A673 (cell line): Measurements from ENCODE around the gene RIPOR2. TPM values are rescaled to one million over a fixed set of nuclear protein-coding genes. Genes with fewer than 3 reads are reported as not detected.

Source experiments
- BruUV-seq: library from RNA; stranded (reverse); fragments of 400-500 nt; replicated peaks from 2 replicates; lab custom pipeline; 2021; lab: Mats Ljungman, UMichigan
- CTCF ChIA-PET: fragments of 300-600 bp; sonication (Branson Sonifier 250); formaldehyde crosslinking; loops from one replicate; lab custom pipeline; 2022; ENCODE audit warnings: antibody characterized with exemption; lab: Charles Lee
- POLR2A ChIA-PET: fragments of 300-600 bp; sonication (Branson Sonifier 250); formaldehyde crosslinking; loops from one replicate; lab custom pipeline; 2022; ENCODE audit warnings: antibody characterized with exemption; ENCODE audit not compliant: low non-redundant PET; lab: Charles Lee
- DNase-seq: peaks from one replicate; pipeline ENCODE4 v3.0.0-alpha.2; 2015; ENCODE audit warnings: low spot score
- H3K27ac ChIP-seq: fragments of 200-600 bp; sonication (generic); 2 replicates; pipeline ENCODE4 v1.5.1; 2016; ENCODE audit warnings: mixed run types, low read depth, mild to moderate bottlenecking, mixed read lengths, antibody characterized with exemption, low read length; ENCODE audit not compliant: poor library complexity, severe bottlenecking
- H3K27me3 ChIP-seq: fragments of 200-600 bp; sonication (generic); replicated peaks from 2 replicates; pipeline ENCODE4 v1.6.1; 2017; ENCODE audit warnings: mixed run types, low read depth, mild to moderate bottlenecking, mixed read lengths, antibody characterized with exemption, low read length; ENCODE audit not compliant: insufficient read depth, poor library complexity
- H3K36me3 ChIP-seq: fragments of 200-600 bp; sonication (generic); 2 replicates; pipeline ENCODE4 v1.6.1; 2016; ENCODE audit warnings: mixed run types, mild to moderate bottlenecking, mixed read lengths, antibody characterized with exemption, low read length; ENCODE audit not compliant: insufficient read depth, poor library complexity, severe bottlenecking
- H3K4me1 ChIP-seq: fragments of 200-600 bp; sonication (generic); 2 replicates; pipeline ENCODE4 v1.6.1; 2017; ENCODE audit warnings: mixed run types, mild to moderate bottlenecking, mixed read lengths, antibody characterized with exemption, low read length; ENCODE audit not compliant: insufficient read depth, poor library complexity, severe bottlenecking
- H3K4me3 ChIP-seq: fragments of 200-600 bp; sonication (generic); 2 replicates; pipeline ENCODE4 v1.5.1; 2016; ENCODE audit warnings: low read depth, mixed run types, mild to moderate bottlenecking, mixed read lengths, low read length; ENCODE audit not compliant: poor library complexity, severe bottlenecking
- H3K9me3 ChIP-seq: fragments of 200-600 bp; sonication (generic); 2 replicates; pipeline ENCODE4 v1.6.1; 2016; ENCODE audit warnings: mixed run types, low read depth, mild to moderate bottlenecking, mixed read lengths, antibody characterized with exemption, low read length; ENCODE audit not compliant: poor library complexity, severe bottlenecking
- EZH2 ChIP-seq: fragments of 200-600 bp; sonication (generic); IDR thresholded peaks from 2 replicates; pipeline ENCODE4 v1.6.1; 2017; ENCODE audit warnings: borderline replicate concordance, low read depth, mild to moderate bottlenecking, mixed read lengths, antibody characterized with exemption, low read length; ENCODE audit not compliant: poor library complexity, severe bottlenecking
- intact Hi-C: fragments of 100-400 bp; cut with micrococcal nuclease; formaldehyde crosslinking; loops from one replicate; pipeline ENCODE4 v1.10.0; 2022; ENCODE audit not compliant: unreplicated experiment
- total RNA-seq: library from RNA; stranded (reverse); gene quantifications from 2 replicates; pipeline ENCODE4 v1.2.3, GENCODE V29; 2021
- TF ChIP-seq, protein P1 (sequence below): fragments of 300-800, 200-600 bp; sonication (generic); conservative IDR thresholded peaks from 2 replicates; pipeline ENCODE4 v1.5.1; 2017; ENCODE audit warnings: low read depth, mild to moderate bottlenecking, antibody characterized with exemption, low read length, moderate library complexity, mixed read lengths

Gene RIPOR2
- total RNA-seq, 1 experiment from 2014 or later, result 0.17 TPM

DNA sequence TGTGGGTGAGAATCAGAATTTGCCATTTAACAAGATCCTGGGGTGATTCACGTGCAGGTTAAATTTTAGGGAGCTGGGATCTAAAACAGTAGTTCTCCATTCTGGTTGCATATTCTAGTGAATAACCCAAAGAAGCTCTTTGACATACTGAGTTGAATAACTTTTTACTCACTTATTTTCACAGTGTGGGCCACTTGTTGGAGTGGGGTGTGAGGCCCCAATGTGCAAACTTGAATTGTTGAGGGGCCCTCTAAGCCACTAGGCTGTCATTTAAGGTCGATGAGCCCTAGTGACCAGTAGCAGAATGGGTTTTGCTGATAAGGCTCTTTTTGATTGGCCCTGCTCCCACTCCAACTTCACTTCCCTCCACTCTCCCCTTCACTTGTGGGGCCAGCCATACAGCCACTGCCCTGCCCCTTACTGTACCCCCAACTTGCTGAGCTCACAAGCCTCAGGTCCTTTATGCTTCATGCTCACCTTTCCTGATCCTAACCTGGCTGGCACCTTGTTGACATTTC, 33.6 kb upstream of the RIPOR2 start:
- peaks cover 4% of the 10 kb centered on the region for H3K4me1 ChIP-seq
- H3K27me3 ChIP-seq, result no peaks in the 10 kb centered on the region
- ChIA-PET POLR2A (no interaction called here), CTCF (no interaction called here)
- no TSS peak for BruUV-seq
- no peak for DNase-seq
- TF ChIP-seq, protein P1, sequence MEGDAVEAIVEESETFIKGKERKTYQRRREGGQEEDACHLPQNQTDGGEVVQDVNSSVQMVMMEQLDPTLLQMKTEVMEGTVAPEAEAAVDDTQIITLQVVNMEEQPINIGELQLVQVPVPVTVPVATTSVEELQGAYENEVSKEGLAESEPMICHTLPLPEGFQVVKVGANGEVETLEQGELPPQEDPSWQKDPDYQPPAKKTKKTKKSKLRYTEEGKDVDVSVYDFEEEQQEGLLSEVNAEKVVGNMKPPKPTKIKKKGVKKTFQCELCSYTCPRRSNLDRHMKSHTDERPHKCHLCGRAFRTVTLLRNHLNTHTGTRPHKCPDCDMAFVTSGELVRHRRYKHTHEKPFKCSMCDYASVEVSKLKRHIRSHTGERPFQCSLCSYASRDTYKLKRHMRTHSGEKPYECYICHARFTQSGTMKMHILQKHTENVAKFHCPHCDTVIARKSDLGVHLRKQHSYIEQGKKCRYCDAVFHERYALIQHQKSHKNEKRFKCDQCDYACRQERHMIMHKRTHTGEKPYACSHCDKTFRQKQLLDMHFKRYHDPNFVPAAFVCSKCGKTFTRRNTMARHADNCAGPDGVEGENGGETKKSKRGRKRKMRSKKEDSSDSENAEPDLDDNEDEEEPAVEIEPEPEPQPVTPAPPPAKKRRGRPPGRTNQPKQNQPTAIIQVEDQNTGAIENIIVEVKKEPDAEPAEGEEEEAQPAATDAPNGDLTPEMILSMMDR, result no peak
- TF ChIP-seq EZH2, result no peak
- H3K4me3 ChIP-seq, result no peak overlapping the region
- intact Hi-C loops, result no loop called here
- no peaks in the 10 kb centered on the region for H3K9me3 ChIP-seq
- no peaks in the 10 kb centered on the region for H3K36me3 ChIP-seq
- H3K27ac ChIP-seq, result no peak overlapping the region

DNA sequence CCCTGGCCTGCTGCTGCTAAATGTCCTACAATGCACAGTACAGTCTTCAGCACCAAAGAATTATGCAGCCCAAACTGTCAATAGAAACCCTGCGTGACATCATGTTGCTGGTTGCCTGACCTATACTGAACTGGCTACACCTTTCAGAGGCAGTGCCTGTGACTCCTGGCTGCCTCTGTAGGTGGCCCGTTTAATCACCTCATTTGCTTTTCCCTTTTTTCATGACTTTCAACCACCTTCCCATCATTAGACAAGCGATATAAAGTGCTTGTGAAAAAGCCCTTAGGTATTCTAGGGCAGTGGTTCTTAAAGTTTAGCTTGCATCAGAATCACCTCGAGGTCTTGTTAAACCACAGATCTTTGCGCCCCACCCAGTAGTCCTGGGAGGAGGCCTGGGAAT, 33.0 kb upstream of the RIPOR2 start:
- no peak for TF ChIP-seq EZH2
- TF ChIP-seq, protein P1, result no peak
- Histone ChIP-seq H3K4me1 (peaks cover 4% of the 10 kb centered on the region), H3K27me3 (no peaks in the 10 kb centered on the region), H3K9me3 (no peaks in the 10 kb centered on the region), H3K27ac (no peak overlapping the region), H3K36me3 (no peaks in the 10 kb centered on the region), H3K4me3 (no peak overlapping the region)
- ChIA-PET POLR2A (no interaction called here), CTCF (no interaction called here)
- no TSS peak for BruUV-seq
- DNase-seq, result no peak
- intact Hi-C loops, result no loop called here

DNA sequence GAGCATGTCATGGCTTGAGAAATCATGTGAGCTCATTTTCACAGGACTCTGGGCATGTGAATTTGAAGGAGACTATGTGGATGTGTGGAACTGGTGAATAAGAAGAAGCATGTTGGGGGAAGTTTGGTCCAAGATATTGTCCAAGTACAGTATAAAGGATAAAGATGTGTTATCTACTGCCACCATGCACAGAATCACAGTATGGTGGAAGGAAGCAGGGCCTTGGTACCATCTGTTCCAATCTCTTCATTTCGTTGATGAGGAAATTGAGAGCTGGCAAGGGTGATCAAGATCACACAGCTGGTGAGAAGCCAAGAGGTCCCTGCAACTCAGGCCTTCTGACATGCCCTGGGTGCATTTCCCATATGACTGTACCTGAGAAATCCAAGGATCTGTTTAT, 31.5 kb upstream of the RIPOR2 start:
- H3K4me1 ChIP-seq, result peaks cover 4% of the 10 kb centered on the region
- H3K27me3 ChIP-seq, result no peaks in the 10 kb centered on the region
- H3K4me3 ChIP-seq, result no peak overlapping the region
- no peak for DNase-seq
- H3K36me3 ChIP-seq, result no peaks in the 10 kb centered on the region
- no peak overlapping the region for H3K27ac ChIP-seq
- intact Hi-C loops, result no loop called here
- BruUV-seq, result no TSS peak
- H3K9me3 ChIP-seq, result no peaks in the 10 kb centered on the region
- TF ChIP-seq, protein P1, result no peak
- TF ChIP-seq EZH2, result no peak
- CTCF ChIA-PET, result no interaction called here
- POLR2A ChIA-PET, result no interaction called here
